Measurements from ENCODE around the gene CSAD.

Gene CSAD

DNA sequence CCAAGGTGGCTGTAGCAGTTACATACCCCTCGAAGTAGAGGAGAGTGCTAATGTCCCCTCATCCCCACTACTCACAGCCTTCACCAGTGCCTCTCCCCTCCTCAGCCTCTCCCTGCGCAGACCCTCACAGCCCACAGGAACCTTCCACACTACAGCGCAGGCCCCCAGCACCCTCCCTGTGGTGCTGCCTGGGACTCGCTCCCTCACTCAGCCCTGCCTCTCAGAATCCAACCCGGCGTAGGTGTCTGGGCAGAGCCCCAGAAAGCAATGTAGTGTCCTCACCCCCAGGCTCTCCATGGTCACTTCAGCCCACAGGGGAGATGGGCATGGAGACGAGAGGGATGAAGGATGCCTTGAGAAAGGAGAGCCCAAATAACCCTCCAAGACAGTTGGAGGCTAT, 11.1 kb downstream of the CSAD start:
- TF ChIP-seq GATA3 (IDR thresholded peaks at IDR 0.05; ENCODE audit: low read depth, low read length) (no peak), GATA2 (IDR thresholded peaks at IDR 0.05; ENCODE audit: low read depth, low read length) (no peak)

- no peak for TF ChIP-seq GATA3 (IDR thresholded peaks at IDR 0.05; ENCODE audit: low read depth, low read length)
- TF ChIP-seq GATA2 (IDR thresholded peaks at IDR 0.05; ENCODE audit: low read depth, low read length), result no peak
Measured at GRCh38 chr12:53166837-53167236, 13.9 kb downstream of the CSAD start.

DNA sequence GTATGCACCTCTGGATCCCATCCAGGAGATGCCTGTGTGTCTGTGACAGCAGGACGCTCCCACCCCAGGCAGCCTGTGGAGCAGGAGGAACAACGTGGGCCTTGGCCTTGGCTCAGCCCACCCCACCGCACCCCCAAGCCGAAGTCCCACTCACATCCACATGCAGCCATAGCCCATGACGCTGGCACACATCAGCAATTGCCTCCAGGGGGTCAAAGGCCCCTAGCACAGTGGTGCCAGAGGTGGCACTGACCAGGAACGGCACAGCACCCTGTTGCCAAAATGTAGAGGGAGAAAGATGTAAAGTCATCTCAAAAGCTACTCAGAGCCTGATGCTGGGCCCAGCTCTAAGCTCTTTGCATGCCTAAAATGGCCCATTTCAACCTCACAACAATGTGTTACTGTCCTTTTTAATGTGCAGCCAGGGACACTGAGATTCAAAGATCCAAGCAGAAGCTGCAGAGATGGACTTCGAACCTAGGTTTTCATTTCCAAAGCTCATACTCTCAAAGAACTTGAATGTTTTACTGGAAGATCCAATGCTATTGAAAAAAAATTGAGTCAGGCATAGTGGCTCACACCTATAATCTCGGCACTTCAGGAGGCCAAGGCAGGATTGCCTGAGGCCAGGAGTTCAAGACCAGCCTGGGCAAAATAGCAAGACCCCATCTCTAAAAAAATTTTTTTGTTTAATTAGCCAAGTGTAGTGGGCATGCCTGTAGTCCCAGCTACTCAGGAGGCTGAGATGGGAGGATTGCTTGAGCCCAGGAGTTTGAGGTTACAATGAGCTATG, 19.4 kb downstream of the CSAD start:
- TF ChIP-seq GATA3 (IDR thresholded peaks at IDR 0.05; ENCODE audit: low read depth, low read length) (no peak), GATA2 (IDR thresholded peaks at IDR 0.05; ENCODE audit: low read depth, low read length) (no peak)

DNA sequence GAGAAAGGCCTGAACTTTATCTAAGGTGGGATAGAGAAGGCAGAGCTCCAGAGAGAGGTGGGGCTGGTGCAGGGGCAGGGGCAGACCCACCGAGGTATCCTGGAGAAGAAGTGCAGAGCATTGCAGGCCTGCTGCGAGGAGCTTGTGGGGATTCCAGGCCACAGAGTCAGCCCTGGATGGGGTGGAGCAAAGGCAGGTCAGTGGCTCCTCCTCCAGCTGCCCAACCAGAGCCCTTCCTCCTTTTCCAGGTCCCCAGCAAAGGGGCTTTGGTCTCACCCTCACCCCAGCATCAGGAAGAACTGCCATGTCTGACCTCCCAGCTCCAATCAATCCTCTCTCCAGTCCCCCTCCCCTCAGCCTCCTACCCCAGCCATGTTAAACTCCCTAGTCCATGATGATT, 20.1 kb downstream of the CSAD start:
- TF ChIP-seq GATA2 (IDR thresholded peaks at IDR 0.05; ENCODE audit: low read depth, low read length) (no peak), GATA3 (IDR thresholded peaks at IDR 0.05; ENCODE audit: low read depth, low read length) (no peak)

DNA sequence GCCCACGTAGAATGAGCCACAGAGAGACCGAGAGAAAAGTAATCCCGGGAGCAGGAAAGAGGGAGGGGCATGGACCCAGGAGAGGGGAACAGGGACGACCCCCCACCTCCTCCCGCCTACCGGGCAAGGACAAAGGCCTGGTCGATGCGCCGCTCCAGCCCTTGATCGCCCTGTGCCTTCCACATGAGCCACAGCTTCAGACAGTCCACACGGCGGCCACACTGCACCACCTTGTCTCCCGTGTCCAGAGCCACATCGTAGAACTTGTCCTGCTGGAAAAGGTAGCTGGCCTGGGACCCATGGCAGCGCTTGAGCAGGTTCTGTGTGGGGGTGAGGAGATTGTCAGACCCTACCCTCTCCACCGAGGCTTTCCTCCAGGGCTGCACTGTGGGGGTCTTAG, 20.7 kb downstream of the CSAD start:
- TF ChIP-seq GATA2 (IDR thresholded peaks at IDR 0.05; ENCODE audit: low read depth, low read length) (no peak), GATA3 (IDR thresholded peaks at IDR 0.05; ENCODE audit: low read depth, low read length) (no peak)

DNA sequence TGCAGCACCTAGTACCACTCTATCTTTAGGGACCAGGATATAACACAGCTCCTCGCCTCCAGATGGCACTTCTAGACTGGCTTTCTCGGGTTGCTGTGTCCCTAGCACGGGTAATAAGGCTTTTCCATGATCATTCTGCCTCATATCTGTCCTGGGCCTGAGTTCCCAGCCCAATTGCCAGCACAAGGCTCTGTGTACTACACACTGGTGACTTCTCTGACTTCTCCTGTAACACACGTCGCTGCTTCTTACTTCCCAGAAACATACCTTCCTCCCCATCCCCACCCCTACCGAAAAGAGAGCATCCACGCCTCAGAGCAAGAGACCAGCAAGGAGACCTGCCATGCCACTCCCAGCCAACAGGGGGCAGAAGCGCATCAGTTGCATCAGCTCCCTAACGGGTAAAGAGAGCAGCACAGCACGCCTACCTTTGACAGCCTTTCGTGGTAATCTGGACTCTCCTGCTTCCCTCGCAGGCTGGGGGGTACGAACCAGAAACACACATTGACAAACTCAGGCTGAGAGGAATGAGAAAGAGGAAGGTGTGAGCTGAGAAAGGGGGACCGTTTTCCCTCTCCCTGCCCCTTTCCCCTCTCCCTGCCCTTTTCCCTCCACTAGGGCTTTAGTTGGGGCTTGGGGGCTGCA, 21.4 kb downstream of the CSAD start:
- no peak for TF ChIP-seq GATA3 (IDR thresholded peaks at IDR 0.05; ENCODE audit: low read depth, low read length)
- TF ChIP-seq GATA2 (IDR thresholded peaks at IDR 0.05; ENCODE audit: low read depth, low read length), result no peak

DNA sequence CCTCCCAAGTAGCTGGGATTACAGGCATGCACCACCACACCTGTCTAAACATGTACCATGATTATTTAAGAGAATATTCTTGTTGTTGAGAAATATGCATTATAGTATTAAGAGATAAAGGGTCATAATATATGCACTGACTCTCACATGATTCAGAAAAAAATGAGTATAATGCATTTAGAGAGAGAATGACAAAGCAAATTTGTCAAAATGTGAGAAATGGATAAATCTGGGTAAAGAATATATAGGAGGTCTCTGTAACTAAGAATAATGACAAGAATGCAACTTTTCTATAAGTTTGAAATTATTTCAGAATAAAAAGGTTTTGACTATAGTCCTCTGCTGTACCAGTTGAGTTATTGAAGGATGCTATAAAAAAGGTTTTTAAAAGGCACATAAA, 28.3 kb downstream of the CSAD start:
- TF ChIP-seq GATA3 (IDR thresholded peaks at IDR 0.05; ENCODE audit: low read depth, low read length), result no peak
- no peak for TF ChIP-seq GATA2 (IDR thresholded peaks at IDR 0.05; ENCODE audit: low read depth, low read length)

DNA sequence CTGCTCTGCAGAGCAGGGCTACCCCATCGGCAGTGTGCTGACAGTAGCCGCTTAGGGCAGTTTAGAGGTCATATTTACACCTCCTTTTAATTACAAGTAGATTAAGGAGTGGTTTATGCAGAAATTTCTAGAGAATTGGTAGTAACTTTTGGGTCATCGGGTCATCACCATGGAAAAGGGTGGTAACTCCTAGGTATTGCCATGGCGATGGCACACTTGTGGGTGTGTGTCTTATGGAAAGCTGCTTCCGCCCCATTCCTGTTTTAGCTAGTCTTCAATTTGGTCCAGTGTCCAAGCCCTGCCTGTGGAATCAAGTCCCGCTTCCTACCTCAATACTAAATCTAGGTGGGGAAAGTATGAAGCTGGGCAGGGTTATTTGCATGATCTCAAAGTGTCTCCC, 29.7 kb downstream of the CSAD start:
- TF ChIP-seq GATA3 (IDR thresholded peaks at IDR 0.05; ENCODE audit: low read depth, low read length) (no peak), GATA2 (IDR thresholded peaks at IDR 0.05; ENCODE audit: low read depth, low read length) (no peak)

GRCh38 chr12:53147653-53148052, 33.1 kb downstream of the CSAD start:
- no peak for TF ChIP-seq GATA3 (IDR thresholded peaks at IDR 0.05; ENCODE audit: low read depth, low read length)
- TF ChIP-seq GATA2 (IDR thresholded peaks at IDR 0.05; ENCODE audit: low read depth, low read length), result no peak

GRCh38 chr12:53147181-53147580, 33.5 kb downstream of the CSAD start:
- TF ChIP-seq GATA2 (IDR thresholded peaks at IDR 0.05; ENCODE audit: low read depth, low read length), result no peak
- TF ChIP-seq GATA3 (IDR thresholded peaks at IDR 0.05; ENCODE audit: low read depth, low read length), result no peak

DNA sequence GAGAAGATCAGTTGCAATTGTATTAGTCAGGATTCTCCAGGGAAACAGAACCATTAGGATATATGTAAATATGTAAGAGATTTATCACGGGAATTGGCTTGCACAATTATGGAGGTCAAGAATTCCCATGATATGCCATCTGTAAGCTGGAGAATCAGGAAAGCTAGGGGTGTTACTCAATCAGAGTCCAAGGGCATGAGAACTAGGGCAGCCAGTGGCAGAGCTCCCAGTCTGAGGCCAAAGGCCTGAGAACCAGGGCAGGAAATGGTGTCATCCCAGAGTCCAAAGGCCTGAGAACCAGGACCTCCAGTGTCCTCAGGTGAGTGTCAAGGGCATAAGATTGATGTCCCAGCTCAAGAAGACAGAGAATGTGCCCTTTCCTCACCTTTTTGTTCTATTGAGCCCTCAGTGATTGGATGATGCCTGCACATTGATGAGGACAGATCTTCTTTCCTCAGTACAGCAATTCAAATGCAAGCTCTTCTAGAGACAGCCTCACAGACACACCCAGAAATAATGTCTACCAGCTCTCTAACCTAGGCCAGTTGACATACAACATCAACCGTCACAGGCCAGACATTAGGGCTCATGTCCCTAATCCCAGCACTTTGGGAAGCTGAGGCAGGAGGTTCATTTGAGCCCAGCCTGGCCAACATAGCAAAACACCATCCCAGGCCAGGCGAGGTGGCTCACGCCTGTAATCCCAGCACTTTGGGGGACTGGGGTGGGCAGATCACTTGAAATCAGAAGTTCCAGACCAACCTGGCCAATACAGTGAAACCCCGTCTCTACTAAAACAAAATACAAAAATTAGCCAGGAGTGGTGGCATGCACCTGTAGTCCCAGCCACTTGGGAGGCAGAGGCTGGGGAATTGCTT, 35.1 kb downstream of the CSAD start:
- TF ChIP-seq GATA2 (IDR thresholded peaks at IDR 0.05; ENCODE audit: low read depth, low read length), result no peak

DNA sequence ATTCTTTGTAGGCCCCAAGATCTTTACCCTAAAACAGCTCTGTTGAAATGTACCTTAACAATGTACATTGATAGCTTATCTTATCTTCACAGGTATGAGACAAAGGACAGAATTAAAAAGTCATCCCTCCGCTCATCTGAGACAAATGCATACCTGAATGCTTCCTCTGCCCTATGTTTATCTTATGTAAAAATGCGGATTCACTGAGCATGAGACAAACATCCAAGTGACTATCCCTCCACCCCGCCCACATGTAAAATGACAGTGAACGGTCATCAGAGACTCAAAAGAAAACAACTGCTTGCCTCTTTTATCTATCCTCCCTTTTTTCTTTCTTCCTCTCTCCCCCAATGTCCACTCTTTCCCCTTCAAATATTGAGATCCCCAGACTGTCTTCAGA, 37.4 kb downstream of the CSAD start:
- no peak for TF ChIP-seq GATA3 (IDR thresholded peaks at IDR 0.05; ENCODE audit: low read depth, low read length)
- no peak for TF ChIP-seq GATA2 (IDR thresholded peaks at IDR 0.05; ENCODE audit: low read depth, low read length)

DNA sequence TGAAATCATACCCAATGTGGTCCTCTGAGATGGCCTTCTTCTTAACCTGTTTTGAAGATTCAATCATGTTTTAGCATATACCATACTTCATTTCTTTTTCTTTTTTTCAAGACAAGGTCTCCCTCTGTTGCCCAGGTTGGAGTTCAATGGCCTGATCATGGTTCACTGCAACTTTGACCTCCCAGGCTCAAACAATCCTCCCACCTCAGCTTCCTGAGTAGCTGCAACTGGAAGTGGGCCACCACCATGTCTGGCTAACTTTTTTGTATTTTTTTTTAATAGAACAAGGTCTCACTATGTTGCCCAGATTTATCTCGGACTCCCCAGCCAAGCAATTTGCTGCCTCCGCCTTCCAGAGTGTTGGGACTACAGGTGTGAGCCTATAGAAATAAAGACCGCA, 47.0 kb downstream of the CSAD start:
- TF ChIP-seq GATA3 (IDR thresholded peaks at IDR 0.05; ENCODE audit: low read depth, low read length) (no peak), GATA2 (IDR thresholded peaks at IDR 0.05; ENCODE audit: low read depth, low read length) (no peak)

DNA sequence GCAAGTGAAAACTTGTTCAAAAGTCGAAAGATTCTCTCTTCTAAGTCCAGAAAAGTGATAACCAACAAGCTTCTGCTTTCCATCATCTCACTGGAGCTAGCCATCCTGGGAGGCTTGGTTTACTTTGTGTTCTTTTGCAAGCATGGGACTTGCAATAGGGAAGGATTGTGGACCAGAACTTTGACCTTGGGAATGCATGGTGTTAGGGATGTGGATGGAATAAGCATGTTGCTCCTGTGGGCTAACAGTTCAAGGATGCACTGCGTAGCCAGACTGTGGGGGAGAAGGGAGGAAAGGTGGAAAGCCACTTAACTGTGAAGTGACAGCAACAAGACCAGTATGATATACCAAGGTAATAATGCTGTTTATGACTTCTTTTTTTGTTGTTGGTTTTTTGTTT, 48.9 kb downstream of the CSAD start:
- TF ChIP-seq GATA3 (IDR thresholded peaks at IDR 0.05; ENCODE audit: low read depth, low read length), result no peak
- TF ChIP-seq GATA2 (IDR thresholded peaks at IDR 0.05; ENCODE audit: low read depth, low read length), result no peak
